Non-pigmented ciliary epithelial cell (primary cell): ENCODE data around the gene ACOT12.

Experiments
- DNase-seq: peaks from one replicate; pipeline ENCODE4 v3.0.0-alpha.2; 2010; ENCODE audit warnings: low read depth

The ACOT12 gene

DNA sequence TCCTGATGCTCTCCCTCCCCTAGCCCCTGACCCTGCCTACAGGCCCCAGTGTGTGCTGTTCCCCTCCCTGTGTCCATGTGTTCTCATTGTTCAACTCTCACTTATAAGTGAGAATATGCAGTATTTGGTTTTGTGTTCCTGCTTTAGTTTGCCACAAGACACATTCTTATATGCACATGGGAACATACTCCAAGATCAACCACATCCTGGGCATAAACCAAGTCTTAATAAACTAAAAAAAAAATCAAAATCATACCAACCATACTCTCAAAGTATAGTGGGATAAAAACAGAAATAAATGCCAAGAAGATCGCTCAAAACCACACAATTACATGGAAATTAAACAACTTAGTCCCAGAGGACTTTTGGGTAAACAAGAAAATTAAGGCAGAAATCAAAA is 103.8 kb downstream of the ACOT12 start:
- DNase-seq = no peak

DNA sequence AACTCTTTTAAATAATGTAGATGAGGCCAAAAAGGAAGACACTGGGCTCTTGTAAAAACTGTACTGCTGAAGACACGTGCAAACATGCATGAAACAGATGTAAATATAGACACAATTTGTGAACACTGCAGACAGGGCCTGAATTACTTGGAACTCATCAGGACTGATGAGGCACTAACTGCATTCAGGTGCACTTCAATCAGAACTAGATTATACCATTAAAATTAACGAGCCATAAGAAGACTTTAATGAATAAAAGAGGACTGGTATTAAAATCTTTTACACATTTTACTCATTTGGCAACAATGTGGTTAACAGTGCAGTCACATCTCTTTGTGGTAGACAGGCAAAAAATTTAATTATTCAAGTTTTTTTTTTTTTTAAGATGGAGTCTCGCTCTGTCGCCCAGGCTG is 105.9 kb downstream of the ACOT12 start:
- no peak for DNase-seq

DNA sequence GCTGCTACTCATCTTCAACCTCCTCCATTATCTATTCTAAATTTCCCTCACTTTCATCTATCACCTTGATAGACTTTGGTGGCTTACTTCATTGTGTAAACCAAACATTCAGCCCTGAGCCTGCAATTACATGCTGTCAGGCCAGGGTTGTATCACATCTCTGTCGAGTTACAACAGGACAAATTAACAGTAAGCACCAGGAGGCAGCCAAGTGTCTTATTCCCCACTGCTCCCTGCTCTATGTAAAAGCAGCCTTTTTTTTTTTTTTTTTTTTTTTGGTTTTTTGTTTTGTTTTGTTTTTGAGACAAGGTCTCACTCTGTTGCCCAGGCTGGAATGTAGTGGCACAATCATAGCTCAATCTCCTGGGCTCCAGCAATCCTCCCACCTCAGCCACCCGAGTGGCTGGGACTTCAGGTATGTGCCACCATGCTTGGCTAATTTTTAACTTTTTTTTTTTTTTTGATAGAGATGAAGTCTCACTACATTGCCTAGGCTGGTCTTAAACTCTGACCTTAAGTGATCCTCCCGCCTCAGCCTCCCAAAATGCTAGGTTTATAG is 107.8 kb downstream of the ACOT12 start:
- no peak for DNase-seq

DNA sequence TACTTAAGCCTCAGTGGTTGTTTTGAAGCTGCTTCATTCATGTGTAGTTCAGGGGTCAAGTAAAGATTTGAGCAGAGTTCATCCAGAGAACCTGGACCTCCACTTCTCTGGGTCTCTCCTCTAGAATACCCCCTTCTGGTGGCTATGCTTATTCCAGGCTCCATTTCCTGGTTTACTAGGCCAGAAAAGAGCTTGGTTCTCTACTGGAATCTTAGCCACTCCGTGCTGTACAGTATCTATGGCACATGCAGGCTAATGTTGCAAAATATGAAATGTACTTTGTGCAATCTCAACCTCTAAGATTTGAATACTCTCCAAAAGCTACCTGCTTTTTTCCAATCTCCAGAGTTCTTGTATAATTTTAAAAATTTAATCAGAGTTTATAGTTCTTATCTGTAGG is 110.0 kb downstream of the ACOT12 start:
- DNase-seq = no peak
